Activated CD4-positive, alpha-beta memory T cell treated with anti-CD3 and anti-CD28 coated beads, Interleukin-2, amount 10 ng/mL, durations not matched to agents 7 days and 5 days (primary cell): Measurements from ENCODE around the gene LPXN. TPM values are rescaled to one million over a fixed set of nuclear protein-coding genes. Genes with fewer than 3 reads are reported as not detected.

Source experiments
- CTCF ChIA-PET: fragments of 350-600 bp; sonication (Branson Sonifier 250); formaldehyde crosslinking; loops from one replicate; lab custom pipeline; 2021; ENCODE audit warnings: antibody characterized with exemption, inconsistent platforms; lab: Charles Lee
- POLR2A ChIA-PET: fragments of 350-600 bp; sonication (Branson Sonifier 250); formaldehyde crosslinking; loops from one replicate; lab custom pipeline; 2021; ENCODE audit warnings: antibody characterized with exemption; lab: Charles Lee
- DNase-seq: peaks from one replicate; pipeline ENCODE4 v3.0.0-alpha.2; 2020
- H3K27ac Mint-ChIP-seq: one replicate; pipeline ENCODE4 v1.8.0; 2021; ENCODE audit warnings: mild to moderate bottlenecking, mixed read lengths
- H3K27me3 Mint-ChIP-seq: one replicate; pipeline ENCODE4 v1.8.0; 2021; ENCODE audit warnings: mixed read lengths
- H3K36me3 Mint-ChIP-seq: one replicate; pipeline ENCODE4 v1.8.0; 2021; ENCODE audit warnings: low read depth, mixed read lengths
- H3K4me1 Mint-ChIP-seq: one replicate; pipeline ENCODE4 v1.8.0; 2021; ENCODE audit warnings: mixed read lengths
- H3K4me3 Mint-ChIP-seq: one replicate; pipeline ENCODE4 v1.8.0; 2021; ENCODE audit warnings: mild to moderate bottlenecking, mixed read lengths
- H3K9me3 Mint-ChIP-seq: one replicate; pipeline ENCODE4 v1.8.0; 2021; ENCODE audit warnings: mixed read lengths
- total RNA-seq, 2 experiments: library from RNA; stranded (reverse); gene quantifications; one replicate each; pipeline ENCODE4 v1.2.3, GENCODE V29; 2021

Gene LPXN
- total RNA-seq, 2 experiments from 2014 or later: 137 to 138 TPM

GRCh38 chr11:58507355-58507754, 68.3 kb downstream of the LPXN start:
- Mint-ChIP-seq H3K4me1 (peaks cover 2% of the 10 kb centered on the region), H3K27ac (no peak overlapping the region), H3K4me3 (no peak overlapping the region), H3K36me3 (peaks cover 6% of the 10 kb centered on the region), H3K27me3 (no peaks in the 10 kb centered on the region), H3K9me3 (no peaks in the 10 kb centered on the region)
- ChIA-PET POLR2A (no interaction called here), CTCF (no interaction called here)
- no peak for DNase-seq

GRCh38 chr11:58506935-58507334, 68.7 kb downstream of the LPXN start:
- no peaks in the 10 kb centered on the region for H3K9me3 Mint-ChIP-seq
- H3K27me3 Mint-ChIP-seq: no peaks in the 10 kb centered on the region
- CTCF ChIA-PET: no interaction called here
- POLR2A ChIA-PET: no interaction called here
- H3K27ac Mint-ChIP-seq: no peak overlapping the region
- H3K36me3 Mint-ChIP-seq: peaks cover 6% of the 10 kb centered on the region
- H3K4me3 Mint-ChIP-seq: no peak overlapping the region
- peaks cover 2% of the 10 kb centered on the region for H3K4me1 Mint-ChIP-seq
- no peak for DNase-seq

GRCh38 chr11:58505849-58506248, 69.8 kb downstream of the LPXN start:
- no peak for DNase-seq
- POLR2A ChIA-PET: no interaction called here
- Mint-ChIP-seq H3K4me1 (peaks cover 2% of the 10 kb centered on the region), H3K36me3 (peaks cover 6% of the 10 kb centered on the region), H3K27ac (no peak overlapping the region), H3K9me3 (no peaks in the 10 kb centered on the region), H3K4me3 (no peak overlapping the region), H3K27me3 (no peaks in the 10 kb centered on the region)
- CTCF ChIA-PET: interaction anchor here (1.1 kb wide), 1 partner anchor 18 kb away, joined by 4 read pairs; no protein-coding TSS in a partner anchor

- ChIA-PET POLR2A (interaction anchor here (1.2 kb wide), 1 partner anchor 9 kb away, joined by 4 read pairs; no protein-coding TSS in a partner anchor), CTCF (interaction anchor here (1.2 kb wide), 1 partner anchor 20 kb away, joined by 4 read pairs; no protein-coding TSS in a partner anchor)
- H3K4me1 Mint-ChIP-seq: peaks cover 2% of the 10 kb centered on the region
- H3K4me3 Mint-ChIP-seq: no peak overlapping the region
- H3K36me3 Mint-ChIP-seq: peaks cover 6% of the 10 kb centered on the region
- no peak overlapping the region for H3K27ac Mint-ChIP-seq
- DNase-seq: no peak
- H3K9me3 Mint-ChIP-seq: no peaks in the 10 kb centered on the region
- no peaks in the 10 kb centered on the region for H3K27me3 Mint-ChIP-seq
Observed at GRCh38 chr11:58504232-58504631, 71.4 kb downstream of the LPXN start.

GRCh38 chr11:58503361-58503856, 72.2 kb downstream of the LPXN start:
- H3K36me3 Mint-ChIP-seq: peaks cover 6% of the 10 kb centered on the region
- DNase-seq: no peak

GRCh38 chr11:58502004-58502403, 73.7 kb downstream of the LPXN start:
- CTCF ChIA-PET: interaction anchor here (1.3 kb wide), 1 partner anchor 22 kb away, joined by 5 read pairs; no protein-coding TSS in a partner anchor
- H3K4me1 Mint-ChIP-seq: peaks cover 13% of the 10 kb centered on the region

More at GRCh38 chr11:58503361-58503856, 72.2 kb downstream of the LPXN start:
- ChIA-PET CTCF (no interaction called here), POLR2A (no interaction called here)
- Mint-ChIP-seq H3K4me1 (peaks cover 9% of the 10 kb centered on the region), H3K4me3 (no peak overlapping the region), H3K27ac (no peak overlapping the region), H3K27me3 (no peaks in the 10 kb centered on the region), H3K9me3 (no peaks in the 10 kb centered on the region)

GRCh38 chr11:58498464-58498863, 77.2 kb downstream of the LPXN start:
- Mint-ChIP-seq H3K9me3 (no peaks in the 10 kb centered on the region), H3K4me3 (no peak overlapping the region), H3K27ac (no peak overlapping the region), H3K36me3 (peaks cover 9% of the 10 kb centered on the region), H3K4me1 (peaks cover 10% of the 10 kb centered on the region), H3K27me3 (no peaks in the 10 kb centered on the region)
- CTCF ChIA-PET: interaction anchor here (0.6 kb wide), 1 partner anchor 402 kb away, joined by 3 read pairs; no protein-coding TSS in a partner anchor
- POLR2A ChIA-PET: no interaction called here
- DNase-seq: no peak

More at GRCh38 chr11:58502004-58502403, 73.7 kb downstream of the LPXN start:
- Mint-ChIP-seq H3K4me3 (no peak overlapping the region), H3K36me3 (peaks cover 6% of the 10 kb centered on the region), H3K9me3 (no peaks in the 10 kb centered on the region), H3K27ac (no peak overlapping the region), H3K27me3 (no peaks in the 10 kb centered on the region)
- no peak for DNase-seq
- POLR2A ChIA-PET: no interaction called here

GRCh38 chr11:58497951-58498350, 77.7 kb downstream of the LPXN start:
- Mint-ChIP-seq H3K27ac (no peak overlapping the region), H3K4me1 (peaks cover 10% of the 10 kb centered on the region), H3K36me3 (peaks cover 4% of the 10 kb centered on the region), H3K9me3 (no peaks in the 10 kb centered on the region), H3K27me3 (no peaks in the 10 kb centered on the region), H3K4me3 (no peak overlapping the region)
- no peak for DNase-seq
- ChIA-PET POLR2A (no interaction called here), CTCF (interaction anchor here (0.6 kb wide), 1 partner anchor 402 kb away, joined by 3 read pairs; no protein-coding TSS in a partner anchor)

GRCh38 chr11:58495906-58496305, 79.8 kb downstream of the LPXN start:
- no peaks in the 10 kb centered on the region for H3K27me3 Mint-ChIP-seq
- ChIA-PET CTCF (no interaction called here), POLR2A (interaction anchor here (1.4 kb wide), 1 partner anchor 9 kb away, joined by 4 read pairs; no protein-coding TSS in a partner anchor)
- H3K27ac Mint-ChIP-seq: no peak overlapping the region
- H3K36me3 Mint-ChIP-seq: peaks cover 3% of the 10 kb centered on the region
- no peak overlapping the region for H3K4me3 Mint-ChIP-seq
- no peaks in the 10 kb centered on the region for H3K9me3 Mint-ChIP-seq
- DNase-seq: no peak
- H3K4me1 Mint-ChIP-seq: peaks cover 10% of the 10 kb centered on the region

- Mint-ChIP-seq H3K9me3 (no peaks in the 10 kb centered on the region), H3K4me1 (peaks cover 10% of the 10 kb centered on the region), H3K4me3 (no peak overlapping the region), H3K36me3 (peaks cover 3% of the 10 kb centered on the region), H3K27me3 (no peaks in the 10 kb centered on the region), H3K27ac (no peak overlapping the region)
- CTCF ChIA-PET: no interaction called here
- no peak for DNase-seq
- POLR2A ChIA-PET: no interaction called here
Observed at GRCh38 chr11:58494101-58494500, 81.6 kb downstream of the LPXN start.

GRCh38 chr11:58493676-58494075, 82.0 kb downstream of the LPXN start:
- CTCF ChIA-PET: no interaction called here
- peaks cover 3% of the 10 kb centered on the region for H3K36me3 Mint-ChIP-seq
- H3K4me3 Mint-ChIP-seq: no peak overlapping the region

GRCh38 chr11:58490827-58491226, 84.8 kb downstream of the LPXN start:
- H3K4me3 Mint-ChIP-seq: no peak overlapping the region
- CTCF ChIA-PET: no interaction called here
- peaks cover 3% of the 10 kb centered on the region for H3K36me3 Mint-ChIP-seq
- no peak overlapping the region for H3K27ac Mint-ChIP-seq
- DNase-seq: no peak
- POLR2A ChIA-PET: no interaction called here
- no peaks in the 10 kb centered on the region for H3K27me3 Mint-ChIP-seq
- no peaks in the 10 kb centered on the region for H3K4me1 Mint-ChIP-seq
- no peaks in the 10 kb centered on the region for H3K9me3 Mint-ChIP-seq

More at GRCh38 chr11:58493676-58494075, 82.0 kb downstream of the LPXN start:
- Mint-ChIP-seq H3K27ac (no peak overlapping the region), H3K4me1 (peaks cover 6% of the 10 kb centered on the region), H3K9me3 (no peaks in the 10 kb centered on the region), H3K27me3 (no peaks in the 10 kb centered on the region)
- no peak for DNase-seq
- POLR2A ChIA-PET: no interaction called here

- POLR2A ChIA-PET: no interaction called here
- no peak overlapping the region for H3K27ac Mint-ChIP-seq
- peaks cover 3% of the 10 kb centered on the region for H3K27me3 Mint-ChIP-seq
- CTCF ChIA-PET: no interaction called here
- H3K4me3 Mint-ChIP-seq: no peak overlapping the region
- no peaks in the 10 kb centered on the region for H3K4me1 Mint-ChIP-seq
- H3K36me3 Mint-ChIP-seq: no peaks in the 10 kb centered on the region
- no peak for DNase-seq
- no peaks in the 10 kb centered on the region for H3K9me3 Mint-ChIP-seq
Observed at GRCh38 chr11:58487170-58487569, 88.5 kb downstream of the LPXN start.

- Mint-ChIP-seq H3K4me1 (no peaks in the 10 kb centered on the region), H3K27me3 (peaks cover 3% of the 10 kb centered on the region), H3K36me3 (no peaks in the 10 kb centered on the region), H3K9me3 (no peaks in the 10 kb centered on the region), H3K4me3 (no peak overlapping the region), H3K27ac (no peak overlapping the region)
- POLR2A ChIA-PET: no interaction called here
- DNase-seq: no peak
- CTCF ChIA-PET: no interaction called here
Observed at GRCh38 chr11:58485961-58486360, 89.7 kb downstream of the LPXN start.
